GM12875 (cell line): ENCODE results near the gene SLC12A2.

Experiments used
- H3K4me3 ChIP-seq: one replicate; pipeline ENCODE4 v1.5.1; 2011; ENCODE audit warnings: low read depth, low read length, control low read depth
- TF ChIP-seq, protein P1 (sequence below): IDR thresholded peaks from 2 replicates; pipeline ENCODE4 v1.5.1; 2011; ENCODE audit warnings: low read depth, mild to moderate bottlenecking, control low read depth, inconsistent platforms, low read length, moderate library complexity, borderline replicate concordance; ENCODE audit not compliant: insufficient read depth

The SLC12A2 gene

DNA sequence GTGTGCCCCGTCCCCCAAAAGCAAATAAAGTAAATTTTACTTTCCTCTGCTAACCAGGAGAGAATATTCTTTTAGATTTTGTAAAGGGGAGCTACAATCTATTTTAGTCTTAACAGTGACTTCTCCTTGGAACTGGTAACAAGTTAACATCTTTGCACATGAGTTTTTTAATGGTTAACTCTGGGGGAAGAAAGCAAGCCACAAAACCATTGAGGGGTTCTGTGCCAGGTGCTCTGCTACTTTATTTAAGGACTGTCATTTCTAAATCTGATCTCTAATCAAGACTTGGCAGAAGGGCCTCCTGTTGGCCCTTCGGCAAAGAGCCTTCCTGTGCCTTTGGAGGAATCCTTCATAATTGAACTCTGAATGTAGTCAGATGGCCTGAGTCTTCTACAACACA is 153.4 kb downstream of the SLC12A2 start:
- TF ChIP-seq, protein P1, sequence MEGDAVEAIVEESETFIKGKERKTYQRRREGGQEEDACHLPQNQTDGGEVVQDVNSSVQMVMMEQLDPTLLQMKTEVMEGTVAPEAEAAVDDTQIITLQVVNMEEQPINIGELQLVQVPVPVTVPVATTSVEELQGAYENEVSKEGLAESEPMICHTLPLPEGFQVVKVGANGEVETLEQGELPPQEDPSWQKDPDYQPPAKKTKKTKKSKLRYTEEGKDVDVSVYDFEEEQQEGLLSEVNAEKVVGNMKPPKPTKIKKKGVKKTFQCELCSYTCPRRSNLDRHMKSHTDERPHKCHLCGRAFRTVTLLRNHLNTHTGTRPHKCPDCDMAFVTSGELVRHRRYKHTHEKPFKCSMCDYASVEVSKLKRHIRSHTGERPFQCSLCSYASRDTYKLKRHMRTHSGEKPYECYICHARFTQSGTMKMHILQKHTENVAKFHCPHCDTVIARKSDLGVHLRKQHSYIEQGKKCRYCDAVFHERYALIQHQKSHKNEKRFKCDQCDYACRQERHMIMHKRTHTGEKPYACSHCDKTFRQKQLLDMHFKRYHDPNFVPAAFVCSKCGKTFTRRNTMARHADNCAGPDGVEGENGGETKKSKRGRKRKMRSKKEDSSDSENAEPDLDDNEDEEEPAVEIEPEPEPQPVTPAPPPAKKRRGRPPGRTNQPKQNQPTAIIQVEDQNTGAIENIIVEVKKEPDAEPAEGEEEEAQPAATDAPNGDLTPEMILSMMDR: no peak
- H3K4me3 ChIP-seq: no peak overlapping the region

DNA sequence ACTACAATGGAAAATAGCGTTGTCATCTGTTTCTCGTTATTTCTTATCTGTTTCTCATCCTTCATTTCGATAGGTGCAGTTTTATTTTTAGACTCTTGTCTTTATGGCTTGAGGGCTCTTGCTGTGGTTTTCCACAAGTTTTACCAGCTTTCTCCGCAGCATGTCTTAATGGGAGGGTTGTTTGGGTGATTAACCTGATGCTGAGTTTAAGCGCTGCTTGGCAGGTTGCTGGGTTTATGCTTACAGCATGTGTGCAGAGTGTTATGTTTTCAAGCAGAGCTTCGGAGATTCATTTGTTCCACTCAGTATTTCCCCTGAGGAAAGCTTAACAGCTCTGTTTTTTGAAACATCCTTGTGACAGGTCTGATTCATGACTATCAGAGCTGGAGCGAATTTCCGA is 154.0 kb downstream of the SLC12A2 start:
- H3K4me3 ChIP-seq: no peak overlapping the region
- TF ChIP-seq, protein P1: no peak
